ENCODE measurements around the gene TTC12. TPM values are rescaled to one million over a fixed set of nuclear protein-coding genes. Genes with fewer than 3 reads are reported as not detected.
"Not testable (repeated sequence)": the region's sequence is repeated elsewhere in the genome, so short reads cannot be mapped to it uniquely, and the experiment has no call there.

TTC12 gene
- total RNA-seq, 2 donors from 2014 or later, result 31.1 to 36.5 TPM

- no peaks in the 10 kb centered on the region for H3K9me3 ChIP-seq (ENCODE audit: control insufficient read depth, low read length, poor library complexity, severe bottlenecking)
- Mint-ChIP-seq H3K4me1 (no peaks in the 10 kb centered on the region), H3K27ac (no peak overlapping the region), H3K36me3 (ENCODE audit: low read depth) (peaks cover 9% of the 10 kb centered on the region), H3K27me3 (peaks cover 29% of the 10 kb centered on the region), H3K4me3 (no peak overlapping the region)
- DNase-seq, result peak; percentile 34 to 61 (median 36)
- ATAC-seq, result peak; percentile 97
These were observed 24.8 kb upstream of the TTC12 start for GRCh38 chr11:113289431-113290187.

DNA sequence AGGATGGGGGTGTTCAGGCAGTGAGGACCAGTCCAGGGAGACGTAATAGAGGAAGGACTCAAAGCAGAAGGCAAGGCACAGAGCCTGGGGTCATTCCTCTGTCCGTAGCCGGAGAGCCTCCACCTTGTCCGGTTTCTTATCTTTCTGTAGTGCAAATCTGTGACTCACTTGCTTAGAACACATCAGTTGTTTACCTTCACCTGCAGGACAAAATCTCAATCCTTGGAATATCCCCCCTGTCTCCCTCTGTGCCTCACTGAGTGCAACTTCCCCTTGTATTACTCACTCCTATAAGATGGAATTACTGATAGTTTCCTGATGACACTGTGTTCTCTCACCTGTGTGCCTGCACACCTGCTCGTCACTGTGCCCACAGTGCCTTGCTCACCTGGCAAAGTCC is 20.4 kb upstream of the TTC12 start:
- Mint-ChIP-seq H3K27ac (no peak overlapping the region), H3K36me3 (ENCODE audit: low read depth) (peaks cover 13% of the 10 kb centered on the region), H3K4me3 (no peak overlapping the region), H3K4me1 (no peaks in the 10 kb centered on the region), H3K27me3 (peaks cover 60% of the 10 kb centered on the region)
- no peak for ATAC-seq
- DNase-seq, result no peak
- H3K9me3 ChIP-seq (ENCODE audit: control insufficient read depth, low read length, poor library complexity, severe bottlenecking), result no peaks in the 10 kb centered on the region

- Mint-ChIP-seq H3K36me3 (ENCODE audit: low read depth) (peaks cover 13% of the 10 kb centered on the region), H3K27me3 (peaks cover 79% of the 10 kb centered on the region), H3K27ac (no peak overlapping the region), H3K4me1 (peaks cover 7% of the 10 kb centered on the region), H3K4me3 (no peak overlapping the region)
- no peak for DNase-seq
- H3K9me3 ChIP-seq (ENCODE audit: control insufficient read depth, low read length, poor library complexity, severe bottlenecking), result no peaks in the 10 kb centered on the region
- no peak for ATAC-seq
These were observed 18.4 kb upstream of the TTC12 start for GRCh38 chr11:113295993-113296392.

- DNase-seq, result no peak
- Mint-ChIP-seq H3K27ac (no peak overlapping the region), H3K36me3 (ENCODE audit: low read depth) (peaks cover 13% of the 10 kb centered on the region), H3K4me1 (peaks cover 7% of the 10 kb centered on the region), H3K27me3 (peaks cover 81% of the 10 kb centered on the region), H3K4me3 (no peak overlapping the region)
- no peak for ATAC-seq
- H3K9me3 ChIP-seq (ENCODE audit: control insufficient read depth, low read length, poor library complexity, severe bottlenecking), result no peaks in the 10 kb centered on the region
These were observed 17.8 kb upstream of the TTC12 start for GRCh38 chr11:113296447-113297205.

GRCh38 chr11:113298496-113298895 is 15.9 kb upstream of the TTC12 start:
- not testable (repeated sequence) for H3K4me3 Mint-ChIP-seq; ATAC-seq; DNase-seq; H3K4me1 Mint-ChIP-seq; H3K27ac Mint-ChIP-seq; H3K9me3 ChIP-seq (ENCODE audit: control insufficient read depth, low read length, poor library complexity, severe bottlenecking)
- H3K27me3 Mint-ChIP-seq, result peaks cover 74% of the 10 kb centered on the region
- H3K36me3 Mint-ChIP-seq (ENCODE audit: low read depth), result peaks cover 11% of the 10 kb centered on the region

DNA sequence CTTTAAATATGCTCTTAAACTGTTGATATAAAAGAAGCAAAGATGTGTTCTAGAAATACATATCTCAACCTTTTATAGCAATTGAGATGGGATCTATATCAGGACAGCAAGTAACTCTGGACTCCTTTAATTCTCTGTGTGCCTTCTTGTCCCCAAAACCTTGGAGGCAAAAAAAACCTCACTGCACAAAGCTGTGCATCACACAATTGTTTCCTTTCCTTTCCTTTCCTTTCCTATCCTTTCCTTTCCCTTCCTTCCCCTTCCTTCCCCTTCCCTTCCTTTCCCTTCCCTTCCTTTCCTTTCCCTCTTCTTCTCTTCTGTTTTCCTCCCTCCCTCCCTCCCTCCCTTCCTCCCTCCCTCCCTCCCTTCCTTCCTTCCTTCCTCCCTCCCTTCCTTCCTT is 9.5 kb upstream of the TTC12 start:
- H3K27me3 Mint-ChIP-seq, result peaks cover 23% of the 10 kb centered on the region
- peaks cover 12% of the 10 kb centered on the region for H3K4me1 Mint-ChIP-seq

GRCh38 chr11:113305440-113306336 is 8.7 kb upstream of the TTC12 start:
- Mint-ChIP-seq H3K36me3 (ENCODE audit: low read depth) (no peaks in the 10 kb centered on the region), H3K27ac (no peak overlapping the region), H3K4me3 (no peak overlapping the region), H3K4me1 (peaks cover 10% of the 10 kb centered on the region), H3K27me3 (peaks cover 15% of the 10 kb centered on the region)
- no peaks in the 10 kb centered on the region for H3K9me3 ChIP-seq (ENCODE audit: control insufficient read depth, low read length, poor library complexity, severe bottlenecking)
- peak; percentile 99 for ATAC-seq
- peak; percentile 43 to 68 (median 51) for DNase-seq

More for the DNA sequence above, 9.5 kb upstream of the TTC12 start:
- ATAC-seq, result no peak
- Mint-ChIP-seq H3K27ac (no peak overlapping the region), H3K4me3 (no peak overlapping the region), H3K36me3 (ENCODE audit: low read depth) (no peaks in the 10 kb centered on the region)
- no peaks in the 10 kb centered on the region for H3K9me3 ChIP-seq (ENCODE audit: control insufficient read depth, low read length, poor library complexity, severe bottlenecking)
- DNase-seq, result no peak

DNA sequence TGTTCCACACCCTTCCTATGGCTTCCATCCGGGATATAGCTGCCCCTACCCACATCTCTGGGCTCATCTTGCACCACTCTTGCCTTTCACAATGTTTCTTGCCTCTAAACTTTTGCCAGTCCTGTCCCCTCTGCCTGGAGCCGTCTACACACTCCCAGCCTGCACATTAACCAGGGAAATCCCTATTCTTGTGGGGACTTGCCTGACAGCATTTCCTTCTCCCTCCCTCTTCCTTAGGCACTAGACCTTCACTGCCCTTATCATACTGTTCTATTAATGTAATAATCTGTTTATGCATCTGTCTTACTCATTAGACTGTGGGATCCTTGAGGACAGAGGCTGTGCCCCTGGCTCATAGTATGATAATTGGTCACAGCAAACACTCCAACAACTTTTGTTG is 5.8 kb upstream of the TTC12 start:
- Mint-ChIP-seq H3K27ac (peak overlapping the region; percentile 37), H3K4me3 (no peak overlapping the region), H3K27me3 (no peaks in the 10 kb centered on the region), H3K4me1 (peaks cover 18% of the 10 kb centered on the region), H3K36me3 (ENCODE audit: low read depth) (no peaks in the 10 kb centered on the region)
- ATAC-seq, result no peak
- DNase-seq, result no peak
- no peaks in the 10 kb centered on the region for H3K9me3 ChIP-seq (ENCODE audit: control insufficient read depth, low read length, poor library complexity, severe bottlenecking)

DNA sequence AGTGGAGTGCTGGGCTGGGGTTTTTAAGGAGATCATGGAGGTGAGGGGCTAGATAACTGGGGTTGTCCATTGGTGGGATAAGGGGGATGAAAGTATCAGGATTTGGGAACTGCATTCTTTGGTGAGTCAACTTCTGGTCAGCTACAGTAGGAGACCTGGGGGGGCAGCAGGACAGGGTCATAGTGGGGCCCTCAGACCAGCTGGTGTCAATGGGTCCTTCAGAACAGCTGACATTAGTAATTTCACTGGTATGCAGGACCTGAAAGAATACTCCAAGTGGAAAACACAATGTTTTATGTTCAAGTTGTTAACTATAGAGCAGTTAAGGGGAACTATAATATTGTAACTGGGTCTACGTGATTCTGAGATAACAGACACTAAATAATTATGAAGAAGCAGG is 2.8 kb upstream of the TTC12 start:
- peak overlapping the region; percentile 86 for H3K27ac Mint-ChIP-seq
- peaks cover 25% of the 10 kb centered on the region for H3K4me1 Mint-ChIP-seq
- no peaks in the 10 kb centered on the region for H3K36me3 Mint-ChIP-seq (ENCODE audit: low read depth)
- DNase-seq, result no peak
- H3K27me3 Mint-ChIP-seq, result no peaks in the 10 kb centered on the region
- ATAC-seq, result no peak
- H3K9me3 ChIP-seq (ENCODE audit: control insufficient read depth, low read length, poor library complexity, severe bottlenecking), result no peaks in the 10 kb centered on the region
- no peak overlapping the region for H3K4me3 Mint-ChIP-seq

GRCh38 chr11:113313601-113314000 is 782 bp upstream of the TTC12 start:
- peak overlapping the region; percentile 93 for H3K27ac Mint-ChIP-seq
- peaks cover 30% of the 10 kb centered on the region for H3K4me1 Mint-ChIP-seq
- ATAC-seq (no peak), DNase-seq (no peak)
- H3K36me3 Mint-ChIP-seq (ENCODE audit: low read depth), result peaks cover 6% of the 10 kb centered on the region
- H3K4me3 Mint-ChIP-seq, result peak overlapping the region; percentile 84
- H3K27me3 Mint-ChIP-seq, result no peaks in the 10 kb centered on the region
- no peaks in the 10 kb centered on the region for H3K9me3 ChIP-seq (ENCODE audit: control insufficient read depth, low read length, poor library complexity, severe bottlenecking)

- peak overlapping the region; percentile 84 for H3K4me3 Mint-ChIP-seq
- peak overlapping the region; percentile 93 for H3K27ac Mint-ChIP-seq
These were observed 356 bp upstream of the TTC12 start for GRCh38 chr11:113314065-113314388.

DNA sequence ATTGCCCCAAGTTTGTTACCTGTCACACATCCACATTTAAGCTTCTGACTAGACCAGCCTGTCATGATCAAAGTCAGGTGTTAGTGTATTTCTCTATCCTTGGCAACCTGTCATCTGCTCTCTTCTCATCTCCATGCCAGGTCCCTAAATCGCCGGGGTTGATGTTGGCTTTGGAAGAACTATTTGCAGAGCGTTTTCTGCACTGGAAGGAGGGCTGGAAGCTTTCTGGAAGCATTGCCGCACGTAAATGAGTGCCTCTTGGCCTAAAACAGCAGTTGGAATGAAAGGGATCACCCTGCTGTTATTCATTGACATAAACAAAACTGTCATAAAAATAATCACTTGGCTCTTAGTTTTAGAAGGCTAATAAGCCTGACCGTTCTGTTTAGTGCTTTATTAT is 1.4 kb downstream of the TTC12 start:
- ATAC-seq (no peak), DNase-seq (no peak)
- no peaks in the 10 kb centered on the region for H3K9me3 ChIP-seq (ENCODE audit: control insufficient read depth, low read length, poor library complexity, severe bottlenecking)
- Mint-ChIP-seq H3K36me3 (ENCODE audit: low read depth) (peaks cover 13% of the 10 kb centered on the region), H3K27me3 (no peaks in the 10 kb centered on the region), H3K4me1 (peaks cover 27% of the 10 kb centered on the region), H3K4me3 (peak overlapping the region; percentile 84), H3K27ac (peak overlapping the region; percentile 93)

More at GRCh38 chr11:113314065-113314388, 356 bp upstream of the TTC12 start:
- Mint-ChIP-seq H3K36me3 (ENCODE audit: low read depth) (peaks cover 8% of the 10 kb centered on the region), H3K4me1 (peaks cover 30% of the 10 kb centered on the region), H3K27me3 (no peaks in the 10 kb centered on the region)
- DNase-seq (no peak), ATAC-seq (no peak)
- no peaks in the 10 kb centered on the region for H3K9me3 ChIP-seq (ENCODE audit: control insufficient read depth, low read length, poor library complexity, severe bottlenecking)

GRCh38 chr11:113316256-113316655 is 1.9 kb downstream of the TTC12 start:
- DNase-seq, result no peak
- Mint-ChIP-seq H3K36me3 (ENCODE audit: low read depth) (peaks cover 13% of the 10 kb centered on the region), H3K27ac (peak overlapping the region; percentile 93), H3K4me3 (peak overlapping the region; percentile 50), H3K27me3 (no peaks in the 10 kb centered on the region), H3K4me1 (peaks cover 26% of the 10 kb centered on the region)
- no peaks in the 10 kb centered on the region for H3K9me3 ChIP-seq (ENCODE audit: control insufficient read depth, low read length, poor library complexity, severe bottlenecking)
- ATAC-seq, result no peak
